ENCODE results near the gene TMC4.
A peak's percentile ranks its signal among the peaks of the same experiment; 100 is the strongest.

The TMC4 gene

DNA sequence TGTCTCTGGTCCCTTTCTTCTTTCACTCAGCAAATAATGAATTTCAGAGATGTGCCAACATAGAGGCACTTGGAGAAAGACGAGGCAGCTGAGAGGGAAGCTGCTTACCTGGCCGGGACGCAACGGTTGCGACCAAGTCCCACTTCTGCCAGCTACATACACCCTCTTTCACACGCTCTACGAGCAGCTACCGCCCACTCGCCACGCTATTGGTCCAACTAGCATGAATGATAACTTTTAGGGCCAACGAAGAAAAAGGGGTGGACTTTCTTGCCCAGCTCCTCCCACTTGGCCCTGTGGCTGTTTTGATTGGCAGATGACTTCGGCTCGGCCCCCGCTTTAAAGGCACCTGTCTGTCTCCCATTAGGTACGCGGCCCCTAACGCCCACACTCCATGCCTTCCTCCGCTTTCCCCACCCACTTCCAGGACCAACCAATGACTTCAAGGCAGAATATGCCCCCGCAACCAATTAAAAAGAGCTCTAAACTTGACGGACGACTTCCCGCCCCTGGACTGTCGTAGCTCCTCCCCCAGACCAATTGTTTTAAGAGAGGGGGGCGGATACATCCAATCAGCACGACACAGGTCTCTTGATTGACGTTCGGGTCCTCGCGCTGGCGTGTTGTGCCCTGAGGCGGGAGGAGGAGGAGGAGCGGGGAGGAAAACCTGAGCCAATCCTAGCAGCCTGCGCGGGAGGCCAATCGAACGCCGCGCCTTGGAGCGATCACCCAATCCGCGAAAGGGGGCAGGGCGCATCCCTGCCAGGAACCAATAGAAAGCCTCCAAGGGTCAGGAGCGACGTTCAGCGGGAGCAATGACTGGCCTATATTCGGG lies 35.9 kb downstream of the TMC4 start:
- peaks cover 37% of the 10 kb centered on the region for H4K20me1 ChIP-seq (ENCODE audit: insufficient read depth, low read length)
- H3K27me3 ChIP-seq (ENCODE audit: low read depth, low read length), result no peaks in the 10 kb centered on the region
- H3K9me3 ChIP-seq (ENCODE audit: insufficient read depth, low read length), result no peaks in the 10 kb centered on the region
- no peak for TF ChIP-seq EZH2phosphoT487 (IDR thresholded peaks at IDR 0.05; ENCODE audit: low read depth)
- TF ChIP-seq, protein P1, sequence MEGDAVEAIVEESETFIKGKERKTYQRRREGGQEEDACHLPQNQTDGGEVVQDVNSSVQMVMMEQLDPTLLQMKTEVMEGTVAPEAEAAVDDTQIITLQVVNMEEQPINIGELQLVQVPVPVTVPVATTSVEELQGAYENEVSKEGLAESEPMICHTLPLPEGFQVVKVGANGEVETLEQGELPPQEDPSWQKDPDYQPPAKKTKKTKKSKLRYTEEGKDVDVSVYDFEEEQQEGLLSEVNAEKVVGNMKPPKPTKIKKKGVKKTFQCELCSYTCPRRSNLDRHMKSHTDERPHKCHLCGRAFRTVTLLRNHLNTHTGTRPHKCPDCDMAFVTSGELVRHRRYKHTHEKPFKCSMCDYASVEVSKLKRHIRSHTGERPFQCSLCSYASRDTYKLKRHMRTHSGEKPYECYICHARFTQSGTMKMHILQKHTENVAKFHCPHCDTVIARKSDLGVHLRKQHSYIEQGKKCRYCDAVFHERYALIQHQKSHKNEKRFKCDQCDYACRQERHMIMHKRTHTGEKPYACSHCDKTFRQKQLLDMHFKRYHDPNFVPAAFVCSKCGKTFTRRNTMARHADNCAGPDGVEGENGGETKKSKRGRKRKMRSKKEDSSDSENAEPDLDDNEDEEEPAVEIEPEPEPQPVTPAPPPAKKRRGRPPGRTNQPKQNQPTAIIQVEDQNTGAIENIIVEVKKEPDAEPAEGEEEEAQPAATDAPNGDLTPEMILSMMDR (IDR thresholded peaks at IDR 0.05; ENCODE audit: low read depth, low read length), result no peak
- peaks cover 45% of the 10 kb centered on the region for H3K79me2 ChIP-seq (ENCODE audit: low read length)
- peaks cover 21% of the 10 kb centered on the region for H3K36me3 ChIP-seq (replicated peaks; ENCODE audit: low read depth, low read length)
- peak overlapping the region; percentile 80 for H2AFZ ChIP-seq (ENCODE audit: low read depth, low read length)
- peaks cover 21% of the 10 kb centered on the region for H3K4me1 ChIP-seq (ENCODE audit: low read length)
- H3K9ac ChIP-seq (ENCODE audit: low read length), result peak overlapping the region; percentile 66
- no peak overlapping the region for H3K27ac ChIP-seq (ENCODE audit: low read length)
- peak overlapping the region; percentile 94 for H3K4me3 ChIP-seq (ENCODE audit: low read length)
- peak overlapping the region; percentile 87 for H3K4me2 ChIP-seq (ENCODE audit: low read length)

DNA sequence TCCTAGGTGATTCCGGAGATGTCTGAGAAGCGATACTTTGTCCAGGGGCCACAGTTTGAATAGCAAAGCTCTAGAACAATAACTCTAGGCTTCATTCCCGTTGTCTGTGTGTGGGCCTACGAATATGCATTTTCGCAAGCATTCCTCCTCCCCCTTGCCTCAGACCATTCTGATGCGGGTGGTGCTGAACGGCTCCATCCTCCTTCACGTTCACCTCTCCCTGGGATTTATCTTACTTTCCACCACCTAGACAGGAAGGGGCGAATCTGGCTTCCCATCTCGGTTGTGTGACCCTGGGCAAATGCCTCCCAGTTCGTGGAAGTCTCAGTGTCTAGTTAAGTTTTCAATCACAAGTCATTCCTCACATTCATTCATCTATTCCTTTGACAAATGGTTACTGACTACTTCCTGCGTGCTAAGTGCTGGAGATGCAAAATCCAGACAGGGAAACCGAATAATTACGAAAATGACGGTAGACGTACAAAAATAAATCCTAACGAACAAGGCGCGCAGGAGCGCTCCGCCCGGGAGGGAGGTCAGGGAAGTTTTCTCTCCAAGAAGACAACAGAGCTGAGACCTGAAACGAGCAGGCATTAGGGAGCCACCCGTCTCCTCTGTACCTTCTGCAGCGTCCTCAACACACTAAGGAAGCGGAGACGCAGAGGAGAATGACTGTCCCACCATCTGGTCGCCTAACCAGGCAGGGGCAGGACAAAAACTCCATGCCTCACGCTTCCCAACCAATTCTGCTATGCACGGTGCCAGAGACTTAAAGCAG lies 36.7 kb downstream of the TMC4 start:
- H3K4me3 ChIP-seq (ENCODE audit: low read length), result peak overlapping the region; percentile 83
- no peaks in the 10 kb centered on the region for H3K27me3 ChIP-seq (ENCODE audit: low read depth, low read length)
- no peaks in the 10 kb centered on the region for H3K9me3 ChIP-seq (ENCODE audit: insufficient read depth, low read length)
- H3K79me2 ChIP-seq (ENCODE audit: low read length), result peaks cover 37% of the 10 kb centered on the region
- H3K4me1 ChIP-seq (ENCODE audit: low read length), result peaks cover 21% of the 10 kb centered on the region
- peaks cover 20% of the 10 kb centered on the region for H3K36me3 ChIP-seq (replicated peaks; ENCODE audit: low read depth, low read length)
- H2AFZ ChIP-seq (ENCODE audit: low read depth, low read length), result peak overlapping the region; percentile 80
- peaks cover 29% of the 10 kb centered on the region for H4K20me1 ChIP-seq (ENCODE audit: insufficient read depth, low read length)
- no peak overlapping the region for H3K27ac ChIP-seq (ENCODE audit: low read length)
- TF ChIP-seq, protein P1 (IDR thresholded peaks at IDR 0.05; ENCODE audit: low read depth, low read length), result no peak
- TF ChIP-seq EZH2phosphoT487 (IDR thresholded peaks at IDR 0.05; ENCODE audit: low read depth), result no peak
- H3K4me2 ChIP-seq (ENCODE audit: low read length), result peak overlapping the region; percentile 87
- H3K9ac ChIP-seq (ENCODE audit: low read length), result peak overlapping the region; percentile 66

DNA sequence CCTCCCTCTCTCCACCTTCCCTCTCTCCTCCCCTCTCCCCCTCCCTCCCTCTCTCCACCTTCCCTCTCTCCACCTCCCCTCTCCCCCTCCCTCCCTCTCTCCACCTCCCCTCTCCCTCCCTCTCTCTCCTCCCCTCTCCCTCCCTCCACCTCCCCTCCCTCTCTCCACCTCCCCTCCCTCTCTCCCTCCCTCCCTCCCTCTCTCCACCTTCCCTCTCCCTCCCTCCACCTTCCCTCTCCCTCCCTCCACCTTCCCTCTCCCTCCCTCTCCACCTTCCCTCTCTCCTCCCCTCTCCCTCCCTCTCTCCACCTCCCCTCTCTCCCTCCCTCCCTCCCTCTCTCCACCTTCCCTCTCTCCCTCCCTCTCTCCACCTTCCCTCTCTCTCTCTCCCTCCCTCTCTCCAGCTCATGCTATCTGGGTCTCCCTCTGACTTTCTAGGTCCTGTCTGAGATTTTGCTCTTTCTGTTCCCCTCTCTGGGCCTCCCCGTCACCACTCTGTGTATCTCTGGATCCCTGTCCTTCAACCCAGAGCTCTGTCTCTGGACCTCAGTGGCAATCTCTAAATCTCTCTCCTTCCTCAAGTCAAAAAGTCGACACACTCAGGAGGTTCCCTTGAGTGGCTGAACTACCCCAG lies 38.9 kb downstream of the TMC4 start:
- Histone ChIP-seq H3K4me1 (ENCODE audit: low read length) (peaks cover 14% of the 10 kb centered on the region), H2AFZ (ENCODE audit: low read depth, low read length) (no peak overlapping the region), H3K27ac (ENCODE audit: low read length) (no peak overlapping the region), H3K36me3 (replicated peaks; ENCODE audit: low read depth, low read length) (peaks cover 17% of the 10 kb centered on the region), H3K79me2 (ENCODE audit: low read length) (peaks cover 15% of the 10 kb centered on the region), H3K4me2 (ENCODE audit: low read length) (no peak overlapping the region), H3K9me3 (ENCODE audit: insufficient read depth, low read length) (no peaks in the 10 kb centered on the region), H4K20me1 (ENCODE audit: insufficient read depth, low read length) (peaks cover 7% of the 10 kb centered on the region), H3K4me3 (ENCODE audit: low read length) (no peak overlapping the region), H3K27me3 (ENCODE audit: low read depth, low read length) (no peaks in the 10 kb centered on the region), H3K9ac (ENCODE audit: low read length) (no peak overlapping the region)
- TF ChIP-seq, protein P1 (IDR thresholded peaks at IDR 0.05; ENCODE audit: low read depth, low read length), result no peak

Measured in OCI-LY3 (cell line).